Measurements from ENCODE around the gene LHX3.
A peak's percentile ranks its signal among the peaks of the same experiment; 100 is the strongest.

Gene LHX3

DNA sequence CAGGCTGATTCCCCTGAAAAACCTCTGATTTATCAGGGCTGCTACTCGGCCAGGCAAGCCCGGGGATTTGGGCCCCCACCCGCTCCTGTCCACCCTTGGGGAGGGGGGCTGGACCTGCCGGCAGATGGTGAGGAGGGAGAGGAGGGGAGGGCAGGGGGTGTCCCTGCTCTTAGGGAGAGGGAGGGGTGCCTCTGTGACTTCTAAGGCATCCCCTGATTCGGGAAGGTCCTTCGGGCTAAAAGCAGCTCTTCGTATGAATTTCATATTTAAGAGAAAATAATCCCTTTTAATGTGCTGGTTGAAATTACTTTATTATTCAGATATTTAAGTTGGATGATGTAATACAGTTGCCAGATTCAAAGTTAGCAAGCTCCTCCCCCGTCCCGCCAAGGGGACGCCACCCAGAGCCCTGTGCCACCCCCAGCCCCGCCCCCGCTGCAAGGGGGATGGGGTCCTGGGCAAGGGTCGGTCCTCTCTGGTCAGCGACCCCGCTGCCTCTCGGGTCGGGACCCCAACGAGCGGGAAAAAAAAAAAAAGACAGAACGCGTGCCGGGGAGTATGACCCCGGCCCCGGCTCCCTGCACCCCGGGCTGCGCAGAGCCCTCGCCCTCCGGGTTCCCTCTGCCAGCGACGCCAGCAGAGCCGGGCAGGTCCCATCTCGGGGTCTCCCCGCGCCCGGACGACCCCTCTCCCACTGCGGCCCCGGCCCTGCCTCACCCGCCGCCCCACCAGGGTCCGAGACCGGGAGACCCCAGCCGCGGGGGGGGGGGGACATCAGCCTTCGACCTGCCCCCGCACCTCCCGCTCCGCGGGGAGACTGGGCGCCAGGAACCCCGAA lies 12.4 kb downstream of the LHX3 start:
- DNase-seq (ENCODE audit: low spot score), result peak; percentile 50

DNA sequence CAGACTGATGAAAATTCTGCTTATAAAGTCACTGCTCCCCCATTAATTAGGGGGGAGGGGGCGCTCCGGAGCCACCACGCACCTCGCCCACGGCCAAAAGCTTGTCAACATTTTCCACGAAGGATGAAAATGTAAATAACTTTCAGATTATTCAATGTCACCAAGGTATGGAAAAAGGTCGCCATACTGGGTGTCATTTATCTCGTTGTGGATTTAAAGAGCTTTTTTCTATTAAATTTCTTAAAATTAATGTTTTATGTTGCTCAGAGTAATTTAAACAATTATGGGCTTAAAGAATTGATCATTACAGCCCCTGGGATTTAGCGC lies 13.0 kb downstream of the LHX3 start:
- DNase-seq (ENCODE audit: low spot score), result no peak

DNA sequence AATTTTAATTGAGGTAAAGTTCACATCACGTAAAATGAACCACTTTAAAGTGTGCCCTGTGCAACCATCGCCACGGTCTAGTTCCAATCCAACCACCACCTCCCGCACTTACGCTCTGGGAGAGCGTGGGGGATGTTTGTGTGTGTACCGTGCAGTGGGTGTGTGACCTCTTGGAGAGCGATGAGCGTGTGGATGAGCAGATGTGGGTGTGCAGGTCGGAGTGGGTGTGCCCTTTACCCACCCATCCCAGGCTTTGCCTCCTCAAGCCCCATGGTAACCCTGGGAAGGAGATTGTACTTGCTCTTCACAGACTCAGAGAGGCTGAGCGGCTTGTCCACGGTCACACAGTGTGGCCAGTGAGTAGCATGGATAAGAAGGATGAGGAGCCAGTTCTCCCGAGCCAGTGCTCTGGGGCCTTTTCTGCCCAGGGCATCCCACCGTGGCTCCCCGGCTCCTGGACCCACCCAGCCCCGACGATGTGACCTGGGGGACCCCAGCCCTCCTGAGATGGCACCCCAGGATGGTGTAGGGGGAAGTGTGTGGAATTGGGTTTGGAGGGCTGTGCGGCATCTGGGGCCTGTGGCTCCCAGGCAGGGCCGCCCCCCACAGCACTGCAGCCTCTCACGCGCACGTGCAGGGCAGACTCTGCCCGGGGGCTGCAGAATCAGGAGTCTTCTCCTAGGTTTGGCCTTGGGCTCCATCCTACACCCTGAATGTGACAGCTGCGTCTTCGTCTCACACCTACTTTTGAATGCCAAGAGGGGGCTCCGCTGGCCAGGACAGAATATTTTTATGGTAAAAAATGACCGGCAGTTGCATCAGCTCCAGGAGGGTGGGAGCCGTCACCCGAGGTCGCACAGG lies 13.6 kb downstream of the LHX3 start:
- DNase-seq (ENCODE audit: low spot score), result no peak

DNA sequence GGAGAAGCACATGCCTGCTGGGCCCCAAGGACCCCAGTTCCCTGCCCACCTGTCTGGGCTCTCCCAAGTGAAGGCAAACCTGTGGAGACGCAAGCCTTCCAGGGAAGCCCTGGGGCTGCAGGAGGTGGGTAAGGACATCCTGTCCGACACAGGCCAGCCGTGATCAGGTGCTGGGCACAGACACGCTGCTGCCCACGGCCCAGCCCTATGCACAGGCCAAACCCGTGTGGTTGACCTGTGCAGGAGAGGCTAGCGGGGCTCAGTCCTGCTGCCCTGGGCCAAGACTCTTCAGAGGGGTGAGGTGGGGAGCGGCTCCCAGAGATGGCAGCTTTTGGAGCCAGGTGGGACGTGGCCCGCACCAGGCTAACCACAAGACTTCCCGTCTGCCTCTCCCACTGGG lies 14.3 kb downstream of the LHX3 start:
- no peak for DNase-seq (ENCODE audit: low spot score)

DNA sequence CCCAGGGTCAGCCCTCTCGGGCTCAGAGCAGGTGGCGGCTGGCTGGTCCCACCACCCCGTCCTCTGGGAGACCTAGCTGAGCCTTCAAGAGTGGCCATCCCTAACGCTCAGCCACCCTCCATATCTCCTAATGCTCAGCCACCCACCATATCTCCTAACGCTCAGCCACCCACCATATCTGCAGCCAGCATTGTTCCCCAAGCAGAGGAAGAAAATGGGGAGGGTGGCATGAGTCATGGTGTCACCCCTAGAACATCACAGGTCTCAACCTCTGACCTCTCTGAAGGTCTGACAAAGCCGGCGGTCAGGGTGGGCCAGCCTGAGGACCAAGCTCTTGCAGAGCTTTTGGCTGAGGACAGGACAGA lies 14.7 kb downstream of the LHX3 start:
- DNase-seq (ENCODE audit: low spot score), result no peak

DNA sequence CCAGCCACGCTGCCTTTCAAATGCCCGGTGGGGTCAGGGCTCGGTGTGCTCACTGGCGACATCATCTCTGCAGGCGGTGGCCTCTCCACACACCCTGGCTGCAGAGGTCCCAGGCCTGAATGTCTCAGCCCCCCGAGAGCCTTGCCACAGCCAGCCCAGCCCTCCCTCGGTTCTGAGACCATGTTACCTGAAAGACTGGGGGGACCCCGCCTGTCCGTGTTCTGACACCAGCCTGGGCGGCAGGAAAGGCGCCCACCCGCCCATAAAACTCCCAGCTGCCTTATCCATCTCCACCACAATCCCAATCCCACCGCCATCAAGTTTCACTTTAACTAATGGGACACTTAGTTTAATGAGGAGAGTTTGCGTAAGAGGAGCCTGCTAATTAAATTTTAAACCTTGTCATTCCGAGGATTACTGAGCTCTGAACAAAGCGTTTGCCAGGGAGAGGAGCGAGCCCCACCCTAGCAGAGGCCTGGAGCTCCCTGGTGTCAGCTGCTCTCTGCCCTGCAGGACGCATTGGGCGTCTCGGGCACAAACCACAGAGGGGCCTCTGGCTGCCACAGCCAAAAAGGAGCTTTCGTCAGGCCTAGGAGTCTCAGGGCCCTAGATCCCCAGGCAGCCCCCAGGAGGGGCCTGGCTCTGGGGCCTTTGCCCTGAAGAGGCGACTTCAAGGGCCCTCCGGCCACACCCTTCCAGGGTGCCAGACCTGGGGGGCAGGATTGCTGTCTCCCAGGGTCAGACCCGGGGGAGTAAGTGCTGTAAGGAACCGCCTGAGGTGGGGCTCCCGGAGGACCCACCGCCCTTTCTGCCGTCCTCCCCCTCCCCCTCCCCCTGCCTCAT lies 15.3 kb downstream of the LHX3 start:
- no peak for DNase-seq (ENCODE audit: low spot score)

DNA sequence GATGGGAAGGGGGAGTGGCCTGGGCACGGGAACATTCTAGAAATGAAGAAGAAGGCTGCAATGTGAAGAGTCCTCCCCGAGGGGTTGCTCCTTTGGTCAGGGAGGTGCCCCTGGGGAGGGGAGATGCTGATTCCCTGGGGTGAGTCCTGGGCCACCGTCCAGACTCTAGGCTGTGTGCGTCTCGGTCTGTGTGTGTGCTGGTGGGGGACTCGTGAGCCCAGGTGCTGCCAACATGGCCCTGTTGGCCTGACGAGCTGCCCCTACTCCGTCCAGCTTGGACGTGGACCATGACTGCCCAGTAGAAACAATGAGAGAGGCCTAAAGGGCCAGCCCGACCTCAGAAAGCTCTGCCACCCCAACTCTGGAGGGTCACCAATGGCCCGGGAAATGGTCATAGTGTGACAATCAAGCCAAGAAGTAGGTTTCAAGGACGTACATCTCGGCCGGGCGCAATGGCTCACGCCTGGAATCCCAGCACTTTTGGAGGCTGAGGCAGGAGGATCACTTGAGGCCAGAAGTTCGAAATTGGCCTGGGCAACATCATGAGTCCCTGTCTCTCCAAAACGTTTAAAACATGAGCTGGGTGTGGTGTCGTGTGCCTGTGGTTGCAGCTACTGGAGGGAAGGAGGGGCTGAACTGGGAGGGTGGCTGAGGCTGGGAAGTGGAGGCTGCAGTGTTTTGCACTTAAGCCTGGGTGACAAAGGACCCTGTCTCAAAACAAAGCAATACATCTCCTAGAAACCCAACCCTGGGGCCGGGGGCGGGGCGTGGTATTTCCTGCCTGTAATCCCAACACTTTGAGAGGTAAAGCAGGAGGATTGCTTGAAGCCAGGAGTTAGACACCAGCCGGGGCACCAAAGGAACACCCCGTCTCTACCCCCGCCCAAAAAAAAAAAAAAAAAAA lies 17.0 kb downstream of the LHX3 start:
- no peak for DNase-seq (ENCODE audit: low spot score)

DNA sequence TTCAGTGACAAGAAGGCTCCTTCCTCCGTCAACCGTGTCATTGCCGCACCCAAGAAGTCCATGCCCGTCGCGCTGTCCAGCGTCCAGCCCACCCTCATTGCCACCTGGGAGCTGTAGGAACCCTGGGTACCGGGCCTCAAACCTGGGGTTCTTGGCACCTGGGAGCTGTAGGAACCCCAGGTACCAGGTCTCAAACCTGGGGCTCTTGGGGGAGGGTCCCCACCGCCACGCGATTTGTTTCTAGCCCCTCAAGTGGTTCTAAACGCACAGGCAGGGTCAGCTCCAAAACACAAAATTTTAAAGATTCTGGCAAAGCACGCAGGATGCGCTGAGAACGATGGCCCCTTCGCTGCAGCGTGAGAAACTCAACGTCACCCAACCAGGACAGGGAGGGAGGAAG lies 17.7 kb downstream of the LHX3 start:
- no peak for DNase-seq (ENCODE audit: low spot score)

DNA sequence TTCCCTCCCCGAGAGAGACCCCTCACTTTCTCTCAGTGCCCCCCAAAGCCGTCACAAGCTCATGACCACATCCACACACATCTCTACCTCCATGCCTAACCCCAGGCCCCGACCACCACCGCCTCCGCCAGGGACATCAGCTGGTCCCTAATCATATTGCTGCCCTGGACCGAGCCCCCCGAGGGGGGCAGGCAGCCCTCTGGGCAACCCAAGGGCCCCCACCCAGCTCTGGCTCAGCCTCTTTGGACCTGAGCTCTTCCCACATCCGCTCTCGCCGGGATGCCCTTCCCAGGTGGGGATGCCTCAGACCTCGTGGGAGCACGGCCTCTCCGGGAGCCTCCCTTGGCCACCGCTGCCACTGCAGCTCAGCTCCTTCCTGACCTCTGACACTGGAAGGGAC lies 18.5 kb downstream of the LHX3 start:
- DNase-seq (ENCODE audit: low spot score), result no peak

DNA sequence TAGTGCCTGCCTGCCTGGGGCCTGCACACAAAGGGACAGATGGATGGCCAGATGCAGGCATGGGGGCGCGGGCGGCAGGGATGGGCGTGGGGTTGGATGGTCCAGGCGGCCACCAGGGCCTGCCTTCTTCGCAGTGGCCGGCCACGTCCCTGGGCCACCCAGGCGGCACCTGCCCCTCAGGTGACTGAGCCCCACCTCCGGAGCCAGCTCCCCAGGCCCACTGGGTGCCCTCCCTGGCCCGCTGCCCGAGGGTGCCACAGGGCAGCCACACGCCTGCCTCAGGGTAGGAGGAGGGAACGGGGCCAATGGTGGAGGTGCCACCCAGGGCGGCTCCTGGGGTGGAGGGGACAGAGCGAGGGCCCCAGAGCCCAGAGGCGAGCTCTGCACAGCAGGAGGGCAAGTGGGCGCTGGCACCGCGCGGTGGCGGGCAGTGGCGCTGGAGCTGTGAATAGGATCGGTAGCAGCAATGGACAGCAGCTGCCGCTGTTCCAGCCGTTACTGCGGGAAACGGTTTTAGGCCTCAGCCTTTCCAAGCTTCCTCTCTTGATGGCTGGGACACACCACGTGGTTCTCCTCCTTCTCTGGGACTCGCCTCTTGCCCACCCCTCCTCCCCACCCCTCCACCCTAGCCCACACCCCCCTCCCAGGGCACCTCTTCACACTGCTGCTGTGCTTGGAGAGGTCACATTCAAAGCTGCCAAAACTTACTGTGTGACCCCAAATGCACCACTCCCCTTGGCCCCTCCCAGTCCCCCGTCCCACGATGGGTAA lies 19.1 kb downstream of the LHX3 start:
- no peak for DNase-seq (ENCODE audit: low spot score)

DNA sequence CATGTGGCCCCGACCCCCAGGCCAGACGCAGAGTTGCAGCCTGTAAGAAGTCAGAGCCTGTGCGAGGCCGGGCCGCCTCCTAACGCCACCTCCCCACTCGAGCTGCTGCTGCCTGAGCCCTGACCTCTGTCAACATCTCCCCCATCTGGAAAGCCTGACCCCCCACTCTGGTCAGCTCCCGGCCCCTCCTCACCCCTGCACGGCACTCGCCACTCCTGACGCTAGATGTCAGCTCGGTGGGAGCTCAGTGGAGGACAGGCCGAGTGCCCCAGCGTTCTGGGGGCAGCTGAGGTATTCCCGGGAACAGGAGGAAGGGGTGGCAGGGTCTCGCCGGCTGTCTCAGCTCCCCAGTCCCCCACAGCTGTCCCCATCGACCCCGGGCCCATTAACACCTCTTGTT lies 19.9 kb downstream of the LHX3 start:
- no peak for DNase-seq (ENCODE audit: low spot score)

DNA sequence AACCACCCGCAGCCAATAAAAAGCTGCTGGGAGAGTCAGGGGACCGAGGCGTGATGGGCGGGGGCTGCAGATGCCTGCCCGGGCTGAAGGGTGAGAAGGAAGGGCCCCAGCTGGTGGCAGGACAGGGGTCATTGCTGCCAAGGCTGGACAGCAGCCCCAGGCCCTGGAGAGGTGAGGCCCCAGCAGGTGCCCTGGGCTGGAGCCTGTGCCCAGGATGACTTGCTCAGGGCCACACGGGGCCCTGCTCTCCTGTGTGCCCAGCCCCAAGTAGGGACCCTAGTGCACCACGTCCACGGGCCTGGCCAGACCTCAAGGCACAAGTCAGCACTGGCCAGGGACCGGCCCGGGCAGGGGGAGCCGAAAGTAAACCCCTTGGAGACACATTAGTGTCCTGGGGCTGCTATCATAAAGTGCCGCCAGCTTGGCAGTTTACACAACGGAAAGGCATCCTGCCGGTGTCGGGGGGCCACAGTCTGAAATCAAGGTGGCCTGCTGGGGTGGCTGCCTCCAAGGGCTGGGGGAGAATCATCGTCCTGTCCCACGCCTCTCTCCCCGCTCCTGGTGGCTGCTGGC lies 22.0 kb downstream of the LHX3 start:
- DNase-seq (ENCODE audit: low spot score), result no peak

DNA sequence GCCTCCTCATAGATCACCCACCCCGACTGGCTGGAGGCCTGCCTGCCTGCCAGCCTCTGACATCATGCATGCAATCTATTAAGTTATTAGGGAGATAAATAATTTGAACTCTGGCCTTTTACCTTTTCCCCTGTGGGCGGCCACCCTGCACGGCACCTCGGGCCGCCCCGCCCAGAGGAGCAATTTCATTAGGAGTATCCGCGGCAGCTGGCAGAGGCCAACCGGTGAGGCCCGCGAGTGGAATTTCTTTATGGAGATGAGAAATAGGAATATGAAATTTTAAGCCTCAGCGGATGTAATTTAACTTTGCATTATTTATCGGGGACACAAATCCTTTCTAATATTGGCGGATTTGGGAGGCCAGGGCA lies 22.5 kb downstream of the LHX3 start:
- no peak for DNase-seq (ENCODE audit: low spot score)

DNA sequence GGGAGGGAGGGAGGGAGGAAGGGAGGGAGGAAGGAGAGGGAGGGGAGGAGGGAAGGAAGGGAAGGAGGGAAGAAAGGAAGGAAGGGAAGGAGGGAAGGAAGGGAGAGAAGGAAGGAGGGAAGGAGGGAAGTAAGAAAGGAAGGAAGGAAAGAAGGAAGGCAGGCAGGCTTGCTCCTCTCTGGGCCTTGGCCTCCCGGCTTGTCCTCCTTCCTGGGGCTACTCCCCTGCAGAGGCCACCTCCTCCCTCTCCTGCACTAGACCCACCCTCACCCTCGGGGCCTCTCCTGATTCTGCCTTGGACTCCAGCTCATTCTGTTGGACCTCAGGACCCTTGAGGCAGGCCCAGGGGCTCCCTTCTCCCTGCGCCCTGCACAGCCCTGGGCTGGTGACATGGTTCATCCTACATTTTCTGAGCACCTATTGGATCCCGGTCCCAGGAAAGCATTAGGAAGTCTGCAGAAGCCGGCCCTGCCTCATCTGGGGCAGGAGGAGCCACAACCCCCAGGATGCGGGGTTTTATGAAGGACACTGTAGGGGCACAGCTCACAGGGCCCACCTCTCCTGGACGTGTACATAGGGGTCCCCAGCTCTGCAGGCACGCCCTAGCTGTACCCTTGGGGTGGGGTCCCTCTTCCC lies 23.0 kb downstream of the LHX3 start:
- no peak for DNase-seq (ENCODE audit: low spot score)

DNA sequence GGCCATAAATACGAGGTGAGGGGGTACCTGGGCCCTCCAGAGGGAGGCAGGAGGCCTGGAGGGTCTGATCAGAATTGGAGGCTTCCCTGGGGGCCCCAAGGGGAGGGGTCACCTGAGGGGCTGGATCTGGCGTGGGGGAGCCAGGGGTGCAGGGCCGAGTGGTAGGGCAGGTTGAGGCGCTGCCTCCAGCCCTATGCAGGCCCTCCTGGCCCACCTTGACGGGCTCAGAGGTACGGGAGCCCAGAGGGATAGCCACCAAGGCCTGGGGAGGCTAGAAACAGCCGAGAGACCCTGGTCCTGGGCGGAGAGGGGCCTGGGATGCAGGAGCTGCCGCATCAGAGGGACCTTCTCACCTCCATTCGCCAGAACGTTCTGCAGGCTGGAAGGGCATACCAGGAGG lies 24.3 kb downstream of the LHX3 start:
- no peak for DNase-seq (ENCODE audit: low spot score)

DNA sequence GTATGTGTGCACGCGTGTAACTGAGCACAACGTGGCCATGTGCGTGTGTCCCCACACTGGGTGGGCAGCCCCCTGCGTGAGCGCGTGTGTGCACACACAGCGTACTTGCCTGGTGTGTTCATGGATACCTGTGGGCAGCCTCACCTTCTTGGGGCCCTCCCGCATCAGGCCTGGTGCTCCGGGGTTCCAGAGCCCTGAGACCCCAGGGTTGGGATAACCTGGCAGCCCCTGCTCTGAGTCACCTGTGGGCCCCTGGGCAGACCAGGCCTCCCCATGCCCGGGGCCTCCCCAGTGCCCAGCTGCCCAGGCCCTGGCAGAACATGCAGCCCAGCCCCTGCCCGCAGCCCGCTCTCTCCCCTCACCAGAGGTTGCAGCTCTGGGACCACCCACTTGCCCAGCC lies 25.2 kb downstream of the LHX3 start:
- DNase-seq (ENCODE audit: low spot score), result no peak

DNA sequence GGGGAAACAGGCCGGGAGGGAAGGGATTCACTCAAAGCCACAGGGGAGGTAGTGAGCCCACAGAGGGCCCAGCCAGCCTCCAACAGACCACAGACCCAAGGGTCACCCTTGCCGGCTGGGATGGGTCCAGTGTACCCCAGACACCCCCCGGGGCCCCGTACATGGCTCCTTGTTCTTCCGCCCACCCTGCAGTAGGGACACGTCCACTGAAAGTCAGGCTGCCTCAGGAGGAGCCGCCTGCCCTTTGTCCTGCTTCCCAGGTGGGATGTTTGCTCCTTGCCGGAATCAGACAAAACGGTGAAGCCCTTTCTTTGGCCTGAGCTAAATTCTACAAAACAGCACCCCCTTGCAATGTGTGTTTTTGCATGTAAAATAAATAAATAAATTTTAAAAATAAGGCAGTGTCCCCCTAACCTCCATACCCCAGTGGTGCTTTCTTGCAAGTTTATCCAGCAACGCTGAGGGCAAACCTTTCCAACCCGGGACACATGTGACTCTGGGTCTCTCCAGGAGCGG lies 25.8 kb downstream of the LHX3 start:
- DNase-seq (ENCODE audit: low spot score), result no peak

DNA sequence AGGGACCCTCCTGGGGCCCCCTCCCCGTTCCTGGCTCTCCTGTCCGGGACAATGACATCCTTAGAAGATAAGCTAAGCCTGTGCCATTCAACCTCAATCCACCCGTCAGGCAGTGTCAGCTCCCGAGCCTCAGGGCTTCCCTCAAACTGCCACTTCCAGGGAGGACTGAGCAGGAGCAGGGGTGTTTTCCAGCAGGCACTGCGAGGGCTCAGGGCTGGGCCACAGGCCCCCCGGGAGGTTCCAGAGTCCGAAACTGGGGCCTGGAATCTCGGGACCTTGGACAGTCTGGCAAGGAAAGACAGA lies 26.2 kb downstream of the LHX3 start:
- DNase-seq (ENCODE audit: low spot score), result no peak

DNA sequence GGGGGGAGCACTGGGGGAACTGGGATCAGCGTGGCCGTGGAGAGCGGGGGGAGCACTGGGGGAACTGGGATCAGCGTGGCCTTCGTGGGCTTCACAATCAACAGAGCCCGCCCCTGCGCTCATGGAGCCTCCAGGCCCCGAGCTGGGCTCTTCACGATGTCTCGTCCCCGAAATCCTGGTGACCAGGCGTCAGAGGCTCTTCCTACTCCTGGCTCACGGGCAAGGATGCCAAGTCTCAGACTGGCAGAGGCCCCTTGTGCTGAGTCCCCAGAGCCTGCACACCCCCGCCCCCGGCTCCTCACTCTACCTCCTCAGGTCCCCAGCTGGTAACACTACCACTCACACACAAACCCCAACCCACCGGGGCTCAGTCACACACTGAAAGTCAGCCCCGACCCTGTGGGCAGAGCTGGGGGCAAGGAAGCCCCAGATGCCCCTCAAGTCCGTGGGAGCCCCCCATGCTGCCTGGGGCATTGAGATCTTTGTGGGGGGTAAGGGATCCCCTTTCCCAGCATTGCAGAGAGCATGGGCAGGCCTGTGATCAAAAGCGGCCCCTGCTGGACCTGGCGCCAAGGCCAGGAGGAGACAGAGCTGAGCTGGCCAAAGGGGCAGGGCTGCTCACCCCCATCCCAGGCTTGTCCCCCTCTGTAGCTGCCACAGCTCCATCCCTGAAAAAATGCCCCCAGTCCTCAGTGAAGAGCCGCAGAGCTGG lies 26.7 kb downstream of the LHX3 start:
- DNase-seq (ENCODE audit: low spot score), result no peak
